HepG2 (cell line): ENCODE data around the gene GSX1. TPM values are rescaled to one million over a fixed set of nuclear protein-coding genes. Genes with fewer than 3 reads are reported as not detected.

Experiments used
- ATAC-seq: fragments of 200-7000 bp; cut with Tn5 transposase; 3 replicates; pipeline ENCODE4 v1.9.1; 2020; ENCODE audit warnings: mild to moderate bottlenecking, moderate library complexity
- BruUV-seq: library from RNA; stranded (reverse); fragments of 400-500 nt; replicated peaks from 2 replicates; lab custom pipeline; 2021; lab: Mats Ljungman, UMichigan
- CTCF ChIA-PET: fragments of 300-600 bp; formaldehyde crosslinking; extraction: SDS; loops from one replicate; lab custom pipeline; 2021; ENCODE audit warnings: low total read pairs, inconsistent platforms, low intra/inter-chr PET ratio; lab: Yijun Ruan, JAX
- POLR2A ChIA-PET: fragments of 350-600 bp; sonication (Branson Sonifier 250); formaldehyde crosslinking; loops from one replicate; lab custom pipeline; 2020; ENCODE audit warnings: antibody characterized with exemption, inconsistent platforms; lab: Yijun Ruan, JAX
- DNase-seq: peaks from one replicate; pipeline ENCODE4 v3.0.0-alpha.2; 2015; ENCODE audit warnings: low spot score
- FAIRE-seq: peaks from 3 replicates; lab custom pipeline; 2011; peaks lifted over from hg19 to GRCh38; lab: Jason Lieb, UNC
- H2AFZ ChIP-seq: one replicate; pipeline ENCODE4 v1.6.1; 2011; ENCODE audit warnings: low read length, inconsistent platforms
- H3K27ac ChIP-seq: fragments of 300-600 bp; 3 replicates; pipeline ENCODE4 v1.8.0; 2011; ENCODE audit warnings: mixed run types, mild to moderate bottlenecking, mixed read lengths, low read length, inconsistent platforms; ENCODE audit not compliant: insufficient read depth; ENCODE audit errors: extremely low read length
- H3K27me3 ChIP-seq, 2 experiments: fragments of 200-600 bp in 1 of 2; 2 replicates in 1 of 2; 3 replicates in 1 of 2; pipeline versions ENCODE4 v1.6.0 to v1.8.0; 2011; ENCODE audit warnings: low read length in 2 of 2, mild to moderate bottlenecking in 2 of 2, moderate library complexity in 2 of 2, inconsistent platforms in 1 of 2; ENCODE audit not compliant: insufficient read depth in 2 of 2, control insufficient read depth in 1 of 2
- H3K36me3 ChIP-seq, 2 experiments: fragments of 200-600 bp in 1 of 2; replicated peaks in 1 of 2; 2 replicates in 1 of 2; 3 replicates in 1 of 2; pipeline versions ENCODE4 v1.5.1 to v1.8.0; 2011; ENCODE audit warnings: low read length in 2 of 2, inconsistent platforms in 1 of 2; ENCODE audit not compliant: insufficient read depth in 2 of 2, control insufficient read depth in 1 of 2
- H3K4me1 ChIP-seq: 2 replicates; pipeline ENCODE4 v1.5.1; 2012; ENCODE audit warnings: low read length, inconsistent platforms; ENCODE audit not compliant: insufficient read depth
- H3K4me2 ChIP-seq: 2 replicates; pipeline ENCODE4 v1.6.0; 2011; ENCODE audit warnings: low read depth, low read length, inconsistent platforms
- H3K4me3 ChIP-seq, 3 experiments: fragments of 200-600 bp in 1 of 3; sonication (generic), shearing (Covaris generic) in 1 of 3; replicated peaks in 1 of 3; 2 replicates each; pipeline ENCODE4 v1.5.1; 2011 to 2016; ENCODE audit warnings: low read length in 3 of 3, inconsistent platforms in 2 of 3, low read depth in 2 of 3, mild to moderate bottlenecking in 2 of 3, control low read depth in 1 of 3, mixed read lengths in 1 of 3; ENCODE audit not compliant: insufficient read depth in 1 of 3
- H3K79me2 ChIP-seq: one replicate; pipeline ENCODE4 v1.6.1; 2011; ENCODE audit warnings: low read length, inconsistent platforms; ENCODE audit not compliant: insufficient read depth
- H3K9ac ChIP-seq: 2 replicates; pipeline ENCODE4 v1.6.0; 2011; ENCODE audit warnings: mild to moderate bottlenecking, low read depth, low read length, inconsistent platforms; ENCODE audit not compliant: insufficient read depth
- H3K9me3 ChIP-seq: 2 replicates; pipeline ENCODE4 v1.5.1; 2012; ENCODE audit warnings: mild to moderate bottlenecking, low read length
- H4K20me1 ChIP-seq: 2 replicates; pipeline ENCODE4 v1.6.0; 2011; ENCODE audit warnings: inconsistent platforms, mild to moderate bottlenecking, low read length, moderate library complexity; ENCODE audit not compliant: insufficient read depth
- FOXP1 ChIP-seq, 2 experiments: fragments of 450-650 bp in 1 of 2; IDR thresholded peaks; 2 replicates each; pipeline ENCODE4 v1.6.1; 2017 to 2018; ENCODE audit warnings: antibody characterized with exemption in 1 of 2
- ISL2 ChIP-seq: sonication (generic); formaldehyde crosslinking; IDR thresholded peaks from 2 replicates; pipeline ENCODE4 v1.5.0; 2020; ENCODE audit warnings: missing genetic modification reagents
- SP4 ChIP-seq: sonication (generic); formaldehyde crosslinking; IDR thresholded peaks from 2 replicates; pipeline ENCODE4 v1.8.1; 2023; ENCODE audit warnings: mild to moderate bottlenecking, missing genetic modification reagents
- TCF7L2 ChIP-seq: IDR thresholded peaks from 2 replicates; pipeline ENCODE4 v1.6.1; 2011; ENCODE audit warnings: mild to moderate bottlenecking, low read depth, low read length, moderate library complexity
- ZNF138 ChIP-seq: sonication (generic); formaldehyde crosslinking; IDR thresholded peaks from 2 replicates; pipeline ENCODE4 v1.5.0; 2020; ENCODE audit warnings: mild to moderate bottlenecking, low read depth, missing genetic modification reagents
- ZNF33A ChIP-seq: sonication (generic); formaldehyde crosslinking; IDR thresholded peaks from 2 replicates; pipeline ENCODE4 v1.5.1; 2020; ENCODE audit warnings: missing genetic modification reagents, mild to moderate bottlenecking, moderate library complexity, borderline replicate concordance
- ZNF850 ChIP-seq: sonication (generic); formaldehyde crosslinking; conservative IDR thresholded peaks from 2 replicates; pipeline ENCODE4 v1.9.0; 2021; ENCODE audit warnings: mild to moderate bottlenecking, missing genetic modification reagents
- ZSCAN29 ChIP-seq: sonication (generic); formaldehyde crosslinking; conservative IDR thresholded peaks from 2 replicates; pipeline ENCODE4 v1.4.0; 2020; ENCODE audit warnings: mild to moderate bottlenecking, missing genetic modification reagents
- ZZZ3 ChIP-seq: sonication (generic); formaldehyde crosslinking; IDR thresholded peaks from 2 replicates; pipeline ENCODE4 v1.4.0; 2020; ENCODE audit warnings: missing genetic modification reagents, mild to moderate bottlenecking, borderline replicate concordance
- WGBS: methylation state at CpG from one replicate; pipeline ENCODE4 v1.1.6; 2017; ENCODE audit warnings: low lambda C conversion rate; 5-methylcytosine and 5-hydroxymethylcytosine counted together
- in situ Hi-C: cut with HindIII; loops from 2 replicates; pipeline ENCODE4 v1.10.0; 2017; ENCODE audit warnings: low pct_unique_long_range_greater_than_20kb; ENCODE audit not compliant: extremely low pct_ligation_motif_present
- intact Hi-C: fragments of 100-400 bp; cut with micrococcal nuclease; formaldehyde crosslinking; loops from one replicate; pipeline ENCODE4 v1.10.0; 2022; ENCODE audit not compliant: unreplicated experiment
- polyA plus RNA-seq, 8 experiments: library from polyadenylated mRNA; depleted of rRNA in 3 of 8; stranded (reverse) in 7 of 8; unstranded in 1 of 8; fragments of >200 nt; fragmentation: Illumina TruSeq in 4 of 8; extraction: Trizol in 4 of 8; gene quantifications; 2 replicates each; pipeline versions ENCODE4 v1.2.1 to v1.2.3, GENCODE V29; 2011 to 2016; ENCODE audit warnings: low read depth in 4 of 8, missing spikeins in 1 of 8, mixed read lengths in 1 of 8; ENCODE audit not compliant: insufficient read depth in 1 of 8
- total RNA-seq, 5 experiments: library from RNA; depleted of rRNA; stranded (reverse); fragments of >200 nt; fragmentation: Illumina TruSeq; extraction: Trizol; gene quantifications; 2 replicates each; pipeline ENCODE4 v1.2.3, GENCODE V29; 2016; ENCODE audit warnings: low read depth in 1 of 5
- TF ChIP-seq, protein P1 (sequence below): sonication (generic); formaldehyde crosslinking; IDR thresholded peaks from 2 replicates; pipeline ENCODE4 v1.5.0; 2020; ENCODE audit warnings: missing genetic modification reagents
- TF ChIP-seq, protein P2 (sequence below): sonication (generic); formaldehyde crosslinking; IDR thresholded peaks from 2 replicates; pipeline ENCODE4 v1.8.0; 2022; ENCODE audit warnings: mild to moderate bottlenecking, missing genetic modification reagents
- TF ChIP-seq, protein P3 (sequence below): sonication (generic); formaldehyde crosslinking; IDR thresholded peaks from 2 replicates; pipeline ENCODE4 v1.4.0; 2020; ENCODE audit warnings: missing genetic modification reagents, borderline replicate concordance

The GSX1 gene
- total and polyA plus RNA-seq, 2 of the 13 experiments (the other 11 are each of a cell fraction or from before 2014, with no cell fraction given): not detected

DNA sequence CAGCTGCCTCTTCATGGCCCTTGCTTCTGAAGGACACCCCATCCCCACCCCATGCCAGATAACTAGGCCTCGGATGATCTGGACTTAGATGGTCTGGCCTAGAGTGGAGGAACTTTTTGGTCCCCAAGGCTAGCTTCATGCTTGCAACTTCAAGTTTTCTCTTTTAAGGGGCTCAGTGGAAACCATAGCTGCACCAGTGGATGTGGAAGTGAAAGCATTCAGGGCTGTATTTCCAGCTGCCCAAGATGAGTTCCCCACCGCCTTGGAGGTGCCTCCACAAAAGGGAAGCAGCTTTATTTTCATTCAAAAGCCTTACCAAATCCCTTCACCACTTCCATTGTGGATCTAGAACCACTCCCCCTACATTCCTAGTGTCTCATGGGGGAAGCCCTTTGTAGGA is 17.6 kb upstream of the GSX1 start:
- Histone ChIP-seq H3K4me2 (no peak overlapping the region), H3K27ac (no peak overlapping the region), H3K79me2 (no peaks in the 10 kb centered on the region), H3K27me3 (peaks cover 0 to 3% of the 10 kb centered on the region in 2 experiments; a peak in 2 of 5 replicates), H4K20me1 (no peaks in the 10 kb centered on the region), H3K4me3 (no peak overlapping the region), H3K4me1 (peaks cover 13% of the 10 kb centered on the region), H3K36me3 (no peaks in the 10 kb centered on the region), H3K9me3 (no peaks in the 10 kb centered on the region), H3K9ac (no peak overlapping the region)
- no peak for DNase-seq
- intact Hi-C loops: loop anchor here (5.0 kb wide), 2 partner anchors 208 to 392 kb away; no protein-coding TSS in a partner anchor
- no peak for FAIRE-seq
- CTCF ChIA-PET: no interaction called here
- WGBS: 57% methylated on average over 1 of the region's 2 CpGs
- POLR2A ChIA-PET: no interaction called here
- no TSS peak for BruUV-seq
- in situ Hi-C loops: loop anchor here (5.0 kb wide), 1 partner anchor 53 kb away; no protein-coding TSS in a partner anchor
- ATAC-seq: no peak
- no peak for TF ChIP-seq ZSCAN29 (CRISPR knock-in tag)
- TF ChIP-seq ISL2 (CRISPR knock-in tag): no peak
- TF ChIP-seq, protein P1, sequence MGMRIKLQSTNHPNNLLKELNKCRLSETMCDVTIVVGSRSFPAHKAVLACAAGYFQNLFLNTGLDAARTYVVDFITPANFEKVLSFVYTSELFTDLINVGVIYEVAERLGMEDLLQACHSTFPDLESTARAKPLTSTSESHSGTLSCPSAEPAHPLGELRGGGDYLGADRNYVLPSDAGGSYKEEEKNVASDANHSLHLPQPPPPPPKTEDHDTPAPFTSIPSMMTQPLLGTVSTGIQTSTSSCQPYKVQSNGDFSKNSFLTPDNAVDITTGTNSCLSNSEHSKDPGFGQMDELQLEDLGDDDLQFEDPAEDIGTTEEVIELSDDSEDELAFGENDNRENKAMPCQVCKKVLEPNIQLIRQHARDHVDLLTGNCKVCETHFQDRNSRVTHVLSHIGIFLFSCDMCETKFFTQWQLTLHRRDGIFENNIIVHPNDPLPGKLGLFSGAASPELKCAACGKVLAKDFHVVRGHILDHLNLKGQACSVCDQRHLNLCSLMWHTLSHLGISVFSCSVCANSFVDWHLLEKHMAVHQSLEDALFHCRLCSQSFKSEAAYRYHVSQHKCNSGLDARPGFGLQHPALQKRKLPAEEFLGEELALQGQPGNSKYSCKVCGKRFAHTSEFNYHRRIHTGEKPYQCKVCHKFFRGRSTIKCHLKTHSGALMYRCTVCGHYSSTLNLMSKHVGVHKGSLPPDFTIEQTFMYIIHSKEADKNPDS (CRISPR knock-in tag): no peak
- TF ChIP-seq ZNF138 (CRISPR knock-in tag): no peak
- TF ChIP-seq, protein P2, sequence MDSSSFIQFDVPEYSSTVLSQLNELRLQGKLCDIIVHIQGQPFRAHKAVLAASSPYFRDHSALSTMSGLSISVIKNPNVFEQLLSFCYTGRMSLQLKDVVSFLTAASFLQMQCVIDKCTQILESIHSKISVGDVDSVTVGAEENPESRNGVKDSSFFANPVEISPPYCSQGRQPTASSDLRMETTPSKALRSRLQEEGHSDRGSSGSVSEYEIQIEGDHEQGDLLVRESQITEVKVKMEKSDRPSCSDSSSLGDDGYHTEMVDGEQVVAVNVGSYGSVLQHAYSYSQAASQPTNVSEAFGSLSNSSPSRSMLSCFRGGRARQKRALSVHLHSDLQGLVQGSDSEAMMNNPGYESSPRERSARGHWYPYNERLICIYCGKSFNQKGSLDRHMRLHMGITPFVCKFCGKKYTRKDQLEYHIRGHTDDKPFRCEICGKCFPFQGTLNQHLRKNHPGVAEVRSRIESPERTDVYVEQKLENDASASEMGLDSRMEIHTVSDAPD (CRISPR knock-in tag): no peak
- TF ChIP-seq, protein P3, sequence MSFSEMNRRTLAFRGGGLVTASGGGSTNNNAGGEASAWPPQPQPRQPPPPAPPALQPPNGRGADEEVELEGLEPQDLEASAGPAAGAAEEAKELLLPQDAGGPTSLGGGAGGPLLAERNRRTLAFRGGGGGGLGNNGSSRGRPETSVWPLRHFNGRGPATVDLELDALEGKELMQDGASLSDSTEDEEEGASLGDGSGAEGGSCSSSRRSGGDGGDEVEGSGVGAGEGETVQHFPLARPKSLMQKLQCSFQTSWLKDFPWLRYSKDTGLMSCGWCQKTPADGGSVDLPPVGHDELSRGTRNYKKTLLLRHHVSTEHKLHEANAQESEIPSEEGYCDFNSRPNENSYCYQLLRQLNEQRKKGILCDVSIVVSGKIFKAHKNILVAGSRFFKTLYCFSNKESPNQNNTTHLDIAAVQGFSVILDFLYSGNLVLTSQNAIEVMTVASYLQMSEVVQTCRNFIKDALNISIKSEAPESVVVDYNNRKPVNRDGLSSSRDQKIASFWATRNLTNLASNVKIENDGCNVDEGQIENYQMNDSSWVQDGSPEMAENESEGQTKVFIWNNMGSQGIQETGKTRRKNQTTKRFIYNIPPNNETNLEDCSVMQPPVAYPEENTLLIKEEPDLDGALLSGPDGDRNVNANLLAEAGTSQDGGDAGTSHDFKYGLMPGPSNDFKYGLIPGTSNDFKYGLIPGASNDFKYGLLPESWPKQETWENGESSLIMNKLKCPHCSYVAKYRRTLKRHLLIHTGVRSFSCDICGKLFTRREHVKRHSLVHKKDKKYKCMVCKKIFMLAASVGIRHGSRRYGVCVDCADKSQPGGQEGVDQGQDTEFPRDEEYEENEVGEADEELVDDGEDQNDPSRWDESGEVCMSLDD (CRISPR knock-in tag): no peak
- TF ChIP-seq ZZZ3 (CRISPR knock-in tag): no peak
- no peak for TF ChIP-seq ZNF850
- TF ChIP-seq ZNF33A (CRISPR knock-in tag): no peak
- TF ChIP-seq SP4 (CRISPR knock-in tag): no peak
- TF ChIP-seq FOXP1 (IDR thresholded peaks at IDR 0.05): no peak
- no peak for TF ChIP-seq FOXP1 (CRISPR knock-in tag; IDR thresholded peaks at IDR 0.05)
- no peak for TF ChIP-seq TCF7L2
- TF ChIP-seq, all 625 proteins: peak for 0
- no peak overlapping the region for H2AFZ ChIP-seq
